Measurements from ENCODE around the gene CPHXL. TPM values are rescaled to one million over a fixed set of nuclear protein-coding genes. Genes with fewer than 3 reads are reported as not detected.
A peak's percentile ranks its signal among the peaks of the same experiment; 100 is the strongest.

The CPHXL gene
- total and polyA plus RNA-seq, 9 of the 15 experiments (the other 6 are each of a cell fraction or from before 2014, with no cell fraction given), result not detected

GRCh38 chr16:75761108-75761507 lies 34.8 kb upstream of the CPHXL start:
- H3K4me1 ChIP-seq (replicated peaks in 1 of 2; ENCODE audit: control insufficient read depth in 2 of 2, insufficient read depth in 2 of 2, low read length in 2 of 2), result no peaks in the 10 kb centered on the region; a peak in 1 of 5 replicates
- H3K4me2 ChIP-seq (ENCODE audit: insufficient read depth, low read length), result peak overlapping the region; percentile 55
- H3K9ac ChIP-seq (ENCODE audit: insufficient read depth in 1 of 2, low read depth in 2 of 2, low read length in 2 of 2), result peak overlapping the region in 1 of 2 experiments; percentile 27; a peak in 1 of 4 replicates
- H3K27ac ChIP-seq (ENCODE audit: extremely low read depth, low read depth, low read length), result no peak overlapping the region
- FAIRE-seq (no peak), ATAC-seq (peak; percentile 68), DNase-seq (ENCODE audit: extremely low read depth in 1 of 4, low spot score in 3 of 4) (peak in 1 of 4 experiments; percentile 39)
- in situ Hi-C loops (cut with MboI) (loop anchor here (5.0 to 10.0 kb wide), 2 partner anchors 286 to 559 kb away; no protein-coding TSS in a partner anchor), intact Hi-C loops (cut with micrococcal nuclease) (loop anchor here (5.0 kb wide), 4 partner anchors 64 to 529 kb away; partner anchors contain the start of genes ADAT1, KARS1 and TERF2IP)
- H3K27me3 ChIP-seq (ENCODE audit: control insufficient read depth in 2 of 2, insufficient read depth in 2 of 2, low read length in 2 of 2), result no peaks in the 10 kb centered on the region; a peak in 1 of 5 replicates
- CTCF ChIA-PET (ENCODE audit: low intra/inter-chr PET ratio), result no interaction called here
- peak overlapping the region; percentile 57 for H2AFZ ChIP-seq (ENCODE audit: low read depth, low read length)
- H3K9me3 ChIP-seq (replicated peaks; ENCODE audit: control insufficient read depth, insufficient read depth, low read depth, low read length), result no peaks in the 10 kb centered on the region
- no peaks in the 10 kb centered on the region for H3K9me1 ChIP-seq (ENCODE audit: control insufficient read depth, insufficient read depth, low read length)
- H3K79me2 ChIP-seq (ENCODE audit: control insufficient read depth, insufficient read depth, low read length), result no peaks in the 10 kb centered on the region
- H4K20me1 ChIP-seq (replicated peaks; ENCODE audit: control insufficient read depth, insufficient read depth, low read length), result no peaks in the 10 kb centered on the region; the same call in 1 of the 2 replicates
- 5% methylated on average over 7 of the region's 7 CpGs for whole genome bisulfite sequencing (ENCODE audit: insufficient coverage, low coverage, missing lambda C conversion rate)
- no TSS peak for BruUV-seq (replicated peaks)
- no peak overlapping the region for H3K4me3 ChIP-seq
- POLR2A ChIA-PET, result no interaction called here
- no peaks in the 10 kb centered on the region for H3K36me3 ChIP-seq (ENCODE audit: control insufficient read depth, insufficient read depth, low read length)
- 0 out of 2 replicates have a peak, but pooled peaks have one; percentile 15 for TF ChIP-seq KHSRP (IDR thresholded peaks at IDR 0.05)
- no peak for TF ChIP-seq MEF2D (tag; conservative IDR thresholded peaks at IDR 0.05; ENCODE audit: low read depth)
- TF ChIP-seq SREBF2 (CRISPR knock-in tag; IDR thresholded peaks at IDR 0.05), result no peak
- TF ChIP-seq, protein P1, sequence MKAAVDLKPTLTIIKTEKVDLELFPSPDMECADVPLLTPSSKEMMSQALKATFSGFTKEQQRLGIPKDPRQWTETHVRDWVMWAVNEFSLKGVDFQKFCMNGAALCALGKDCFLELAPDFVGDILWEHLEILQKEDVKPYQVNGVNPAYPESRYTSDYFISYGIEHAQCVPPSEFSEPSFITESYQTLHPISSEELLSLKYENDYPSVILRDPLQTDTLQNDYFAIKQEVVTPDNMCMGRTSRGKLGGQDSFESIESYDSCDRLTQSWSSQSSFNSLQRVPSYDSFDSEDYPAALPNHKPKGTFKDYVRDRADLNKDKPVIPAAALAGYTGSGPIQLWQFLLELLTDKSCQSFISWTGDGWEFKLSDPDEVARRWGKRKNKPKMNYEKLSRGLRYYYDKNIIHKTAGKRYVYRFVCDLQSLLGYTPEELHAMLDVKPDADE (conservative IDR thresholded peaks at IDR 0.05; ENCODE audit: control insufficient read depth, low read depth, low read length), result no peak
- TF ChIP-seq ZBTB5 (IDR thresholded peaks at IDR 0.05), result no peak
- no peak for TF ChIP-seq ZNF124 (CRISPR knock-in tag; IDR thresholded peaks at IDR 0.05)
- TF ChIP-seq SNIP1 (IDR thresholded peaks at IDR 0.05; ENCODE audit: low read depth), result no peak
- TF ChIP-seq, protein P2, sequence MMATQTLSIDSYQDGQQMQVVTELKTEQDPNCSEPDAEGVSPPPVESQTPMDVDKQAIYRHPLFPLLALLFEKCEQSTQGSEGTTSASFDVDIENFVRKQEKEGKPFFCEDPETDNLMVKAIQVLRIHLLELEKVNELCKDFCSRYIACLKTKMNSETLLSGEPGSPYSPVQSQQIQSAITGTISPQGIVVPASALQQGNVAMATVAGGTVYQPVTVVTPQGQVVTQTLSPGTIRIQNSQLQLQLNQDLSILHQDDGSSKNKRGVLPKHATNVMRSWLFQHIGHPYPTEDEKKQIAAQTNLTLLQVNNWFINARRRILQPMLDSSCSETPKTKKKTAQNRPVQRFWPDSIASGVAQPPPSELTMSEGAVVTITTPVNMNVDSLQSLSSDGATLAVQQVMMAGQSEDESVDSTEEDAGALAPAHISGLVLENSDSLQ (IDR thresholded peaks at IDR 0.05), result peak; percentile 24
- no peak for TF ChIP-seq KLF1 (tag; IDR thresholded peaks at IDR 0.05)
- TF ChIP-seq PPARD (CRISPR knock-in tag; IDR thresholded peaks at IDR 0.05), result no peak
- no peak for TF ChIP-seq BACH1 (tag; IDR thresholded peaks at IDR 0.05)

Measured in K562 (cell line).